GM12878 (cell line): Measurements from ENCODE around the gene PHACTR3. TPM values are rescaled to one million over a fixed set of nuclear protein-coding genes. Genes with fewer than 3 reads are reported as not detected.

Experiments used
- ATAC-seq: fragments of 200-7000 bp; cut with Tn5 transposase; 3 replicates; pipeline ENCODE4 v1.9.1; 2020; ENCODE audit warnings: mild to moderate bottlenecking, moderate library complexity
- BruUV-seq: library from RNA; stranded (reverse); fragments of 400-500 nt; replicated peaks from 2 replicates; lab custom pipeline; 2021; lab: Mats Ljungman, UMichigan
- CTCF ChIA-PET: fragments of 300-600 bp; sonication (Branson Sonifier 250); formaldehyde crosslinking; extraction: SDS; loops from one replicate; lab custom pipeline; 2021; ENCODE audit warnings: inconsistent platforms; lab: Yijun Ruan, JAX
- POLR2A ChIA-PET: fragments of 350-600 bp; formaldehyde crosslinking; extraction: SDS; loops from one replicate; lab custom pipeline; 2021; ENCODE audit warnings: inconsistent platforms; lab: Charles Lee
- RAD21 ChIA-PET: fragments of 300-600 bp; sonication (Branson Sonifier 250); formaldehyde crosslinking; loops from one replicate; lab custom pipeline; 2023; ENCODE audit warnings: antibody characterized with exemption; ENCODE audit not compliant: unreplicated experiment; lab: Charles Lee
- SMC1A ChIA-PET: fragments of 300-600 bp; sonication (Branson Sonifier 250); formaldehyde crosslinking; loops from one replicate; lab custom pipeline; 2023; ENCODE audit not compliant: unreplicated experiment, uncharacterized antibody; lab: Charles Lee
- DNase-seq: peaks from one replicate; pipeline ENCODE4 v3.0.0-alpha.2; 2011; ENCODE audit warnings: low read depth, low spot score
- FAIRE-seq: peaks from 3 replicates; lab custom pipeline; 2011; peaks lifted over from hg19 to GRCh38; lab: Jason Lieb, UNC
- H2AFZ ChIP-seq: 2 replicates; pipeline ENCODE4 v1.6.0; 2011; ENCODE audit warnings: low read depth, low read length, control low read depth; ENCODE audit not compliant: control insufficient read depth
- H3K27ac ChIP-seq: 2 replicates; pipeline ENCODE4 v1.5.1; 2011; ENCODE audit warnings: control low read depth; ENCODE audit not compliant: control insufficient read depth, insufficient read depth
- H3K27me3 ChIP-seq, 2 experiments: replicated peaks in 1 of 2; 2 replicates each; pipeline versions ENCODE4 v1.6.0 to v1.6.1; 2011; ENCODE audit warnings: low read length in 1 of 2; ENCODE audit not compliant: control insufficient read depth in 2 of 2, insufficient read depth in 2 of 2
- H3K36me3 ChIP-seq, 2 experiments: 2 replicates each; pipeline ENCODE4 v1.5.1; 2011; ENCODE audit warnings: low read length in 1 of 2; ENCODE audit not compliant: control insufficient read depth in 2 of 2, insufficient read depth in 2 of 2
- H3K4me1 ChIP-seq: 2 replicates; pipeline ENCODE4 v1.6.1; 2011; ENCODE audit warnings: mild to moderate bottlenecking, low read length, moderate library complexity, mixed read lengths; ENCODE audit not compliant: control insufficient read depth, insufficient read depth
- H3K4me2 ChIP-seq: 2 replicates; pipeline ENCODE4 v1.6.0; 2011; ENCODE audit warnings: control low read depth; ENCODE audit not compliant: control insufficient read depth, insufficient read depth
- H3K4me3 ChIP-seq: fragments of 200-600 bp; sonication (generic); 2 replicates; pipeline ENCODE4 v1.5.1; 2016
- H3K79me2 ChIP-seq: 2 replicates; pipeline ENCODE4 v1.6.0; 2011; ENCODE audit warnings: low read length; ENCODE audit not compliant: control insufficient read depth, insufficient read depth
- H3K9ac ChIP-seq: 2 replicates; pipeline ENCODE4 v1.8.0; 2011; ENCODE audit warnings: low read length, control low read depth, mixed read lengths; ENCODE audit not compliant: control insufficient read depth, insufficient read depth
- H3K9me3 ChIP-seq: replicated peaks from 3 replicates; pipeline ENCODE4 v1.5.1; 2011; ENCODE audit warnings: mild to moderate bottlenecking, low read length; ENCODE audit not compliant: control insufficient read depth, insufficient read depth
- H4K20me1 ChIP-seq: 2 replicates; pipeline ENCODE4 v1.6.0; 2011; ENCODE audit not compliant: control insufficient read depth, insufficient read depth
- ATF7 ChIP-seq: fragments of 450-650 bp; IDR thresholded peaks from 2 replicates; pipeline ENCODE4 v1.6.1; 2016; ENCODE audit warnings: low read depth, mild to moderate bottlenecking
- BCL3 ChIP-seq: IDR thresholded peaks from 2 replicates; pipeline ENCODE4 v1.6.1; 2011; ENCODE audit warnings: borderline replicate concordance, low read depth, mild to moderate bottlenecking, moderate library complexity, low read length; ENCODE audit not compliant: insufficient read depth, poor library complexity, severe bottlenecking
- CTCF ChIP-seq, 3 experiments: IDR thresholded peaks in 2 of 3; conservative IDR thresholded peaks in 1 of 3; 2 replicates each; pipeline ENCODE4 v1.5.1; 2011; ENCODE audit warnings: low read depth in 3 of 3, low read length in 3 of 3, mild to moderate bottlenecking in 3 of 3, control low read depth in 2 of 3, moderate library complexity in 2 of 3, inconsistent platforms in 1 of 3, mixed read lengths in 1 of 3; ENCODE audit not compliant: control insufficient read depth in 2 of 3, insufficient read depth in 1 of 3; ENCODE audit errors: extremely low read depth in 1 of 3
- E2F8 ChIP-seq: fragments of 450-650 bp; IDR thresholded peaks from 2 replicates; pipeline ENCODE4 v1.6.1; 2018; ENCODE audit warnings: mild to moderate bottlenecking, low read depth, moderate library complexity; ENCODE audit not compliant: partially characterized antibody
- FOXK2 ChIP-seq: fragments of 450-650 bp; IDR thresholded peaks from 2 replicates; pipeline ENCODE4 v1.6.1; 2017; ENCODE audit warnings: mild to moderate bottlenecking, moderate library complexity
- MYB ChIP-seq: fragments of 150-350 bp; IDR thresholded peaks from 2 replicates; pipeline ENCODE4 v1.6.1; 2014; ENCODE audit warnings: mild to moderate bottlenecking, low read depth, low read length, borderline replicate concordance
- NR2C2 ChIP-seq: IDR thresholded peaks from 2 replicates; pipeline ENCODE4 v1.6.1; 2011; ENCODE audit warnings: borderline replicate concordance, low read depth; ENCODE audit not compliant: control insufficient read depth, insufficient read length
- NRF1 ChIP-seq: conservative IDR thresholded peaks from 2 replicates; pipeline ENCODE4 v1.6.1; 2011; ENCODE audit warnings: mild to moderate bottlenecking, low read depth, low read length, improper control_type of control experiment
- PAX8 ChIP-seq: fragments of 450-650 bp; IDR thresholded peaks from 2 replicates; pipeline ENCODE4 v1.6.1; 2017; ENCODE audit warnings: mild to moderate bottlenecking, moderate library complexity
- SMAD5 ChIP-seq: IDR thresholded peaks from 2 replicates; pipeline ENCODE4 v1.6.1; 2016; ENCODE audit warnings: antibody characterized with exemption, low read depth
- SUPT20H ChIP-seq: IDR thresholded peaks from 2 replicates; pipeline ENCODE4 v1.6.1; 2011; ENCODE audit warnings: low read depth, mild to moderate bottlenecking, low read length, moderate library complexity, borderline replicate concordance; ENCODE audit not compliant: control insufficient read depth
- ZNF207 ChIP-seq: fragments of 450-650 bp; IDR thresholded peaks from 2 replicates; pipeline ENCODE4 v1.6.1; 2014; ENCODE audit warnings: antibody characterized with exemption, mild to moderate bottlenecking, borderline replicate concordance
- WGBS: methylation state at CpG from one replicate; pipeline ENCODE4 v1.1.6; 2016; ENCODE audit warnings: low lambda C conversion rate; ENCODE audit not compliant: insufficient replicate concordance, insufficient coverage; ENCODE audit errors: missing lambda C conversion rate; 5-methylcytosine and 5-hydroxymethylcytosine counted together
- in situ Hi-C: fragments of 300-500 bp; cut with MboI; formaldehyde crosslinking; loops from 9 replicates; pipeline ENCODE4 v1.14.3; 2018; ENCODE audit warnings: mixed read lengths
- intact Hi-C: fragments of 100-400 bp; cut with micrococcal nuclease; formaldehyde crosslinking; loops from one replicate; pipeline ENCODE4 v1.14.2; 2022; ENCODE audit not compliant: unreplicated experiment
- polyA plus RNA-seq, 11 experiments: library from polyadenylated mRNA; depleted of rRNA in 4 of 11; unstranded in 6 of 11; stranded (reverse) in 5 of 11; fragments of >200 nt; fragmentation: Nextera tagmentation in 4 of 11; fragmentation: Illumina TruSeq in 1 of 11; extraction: Ambion mirVana in 4 of 11; extraction: Trizol in 1 of 11; gene quantifications; 1 replicate in 1 of 11; 2 replicates in 10 of 11; pipeline versions ENCODE4 v1.2.1 to v1.2.3, GENCODE V29; 2011 to 2016; ENCODE audit warnings: inconsistent platforms in 2 of 11, missing spikeins in 2 of 11, low read depth in 1 of 11
- total RNA-seq, 4 experiments: library from RNA; depleted of rRNA in 3 of 4; stranded (reverse); fragments of >200 nt in 3 of 4; fragmentation: Illumina TruSeq in 1 of 4; extraction: Trizol in 1 of 4; gene quantifications; 2 replicates each; pipeline versions ENCODE4 v1.2.1 to v1.2.3, GENCODE V29; 2013 to 2021
- TF ChIP-seq, protein P1 (sequence below): fragments of 450-650 bp; IDR thresholded peaks from 2 replicates; pipeline ENCODE4 v1.6.1; 2014; ENCODE audit warnings: mild to moderate bottlenecking

Gene PHACTR3
- total and polyA plus RNA-seq, 10 of the 15 experiments (the other 5 are each of a cell fraction or from before 2014, with no cell fraction given): 0.17 to 2.7 (median 0.27) TPM; not detected in 1

- TF ChIP-seq MYB (no peak), SMAD5 (no peak), PAX8 (no peak), ATF7 (no peak), CTCF (IDR thresholded peaks at IDR 0.05 in 2 of 3, conservative IDR thresholded peaks at IDR 0.05 in 1 of 3; ENCODE audit: control insufficient read depth in 2 of 3, extremely low read depth in 1 of 3, insufficient read depth in 1 of 3, low read depth in 3 of 3, low read length in 3 of 3) (no peak), SUPT20H (no peak)
These were observed 66.6 kb downstream of the PHACTR3 start (continued) for GRCh38 chr20:59670786-59671492.

- no peak overlapping the region for H3K4me3 ChIP-seq
- SMC1A ChIA-PET: no interaction called here
- H3K27ac ChIP-seq: no peak overlapping the region
- H4K20me1 ChIP-seq: no peaks in the 10 kb centered on the region
- WGBS: 28% methylated on average over 16 of the region's 16 CpGs
- in situ Hi-C loops: no loop called here
- POLR2A ChIA-PET: no interaction called here
- DNase-seq: no peak
- RAD21 ChIA-PET: no interaction called here
- no peak overlapping the region for H3K9ac ChIP-seq
- H3K27me3 ChIP-seq: no peaks in the 10 kb centered on the region; a peak in 2 of 4 replicates
- FAIRE-seq: no peak
- no peaks in the 10 kb centered on the region for H3K9me3 ChIP-seq
- H3K4me2 ChIP-seq: no peak overlapping the region
- no peaks in the 10 kb centered on the region for H3K36me3 ChIP-seq
- H3K79me2 ChIP-seq: no peaks in the 10 kb centered on the region
- ATAC-seq: no peak
- no TSS peak for BruUV-seq
- intact Hi-C loops: no loop called here
- no peak overlapping the region for H2AFZ ChIP-seq
- H3K4me1 ChIP-seq: no peaks in the 10 kb centered on the region
- CTCF ChIA-PET: no interaction called here
- TF ChIP-seq NR2C2 (no peak), NRF1 (no peak), BCL3 (no peak), E2F8 (no peak), ZNF207 (no peak), FOXK2 (no peak)
- TF ChIP-seq, protein P1, sequence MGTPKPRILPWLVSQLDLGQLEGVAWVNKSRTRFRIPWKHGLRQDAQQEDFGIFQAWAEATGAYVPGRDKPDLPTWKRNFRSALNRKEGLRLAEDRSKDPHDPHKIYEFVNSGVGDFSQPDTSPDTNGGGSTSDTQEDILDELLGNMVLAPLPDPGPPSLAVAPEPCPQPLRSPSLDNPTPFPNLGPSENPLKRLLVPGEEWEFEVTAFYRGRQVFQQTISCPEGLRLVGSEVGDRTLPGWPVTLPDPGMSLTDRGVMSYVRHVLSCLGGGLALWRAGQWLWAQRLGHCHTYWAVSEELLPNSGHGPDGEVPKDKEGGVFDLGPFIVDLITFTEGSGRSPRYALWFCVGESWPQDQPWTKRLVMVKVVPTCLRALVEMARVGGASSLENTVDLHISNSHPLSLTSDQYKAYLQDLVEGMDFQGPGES: no peak
These were observed 67.5 kb downstream of the PHACTR3 start for GRCh38 chr20:59671661-59672471.
